GM21367 (cell line): ENCODE measurements around the gene CNKSR2.

Experiments
- ATAC-seq: cut with Tn5 transposase; IDR thresholded peaks from one replicate; pipeline ENCODE4 v1.9.1; 2021; ENCODE audit not compliant: unreplicated experiment

Gene CNKSR2

GRCh38 chrX:21590012-21590776 is 216.0 kb downstream of the CNKSR2 start:
- no peak for ATAC-seq

GRCh38 chrX:21606002-21606401 is 231.8 kb downstream of the CNKSR2 start:
- no peak for ATAC-seq

DNA sequence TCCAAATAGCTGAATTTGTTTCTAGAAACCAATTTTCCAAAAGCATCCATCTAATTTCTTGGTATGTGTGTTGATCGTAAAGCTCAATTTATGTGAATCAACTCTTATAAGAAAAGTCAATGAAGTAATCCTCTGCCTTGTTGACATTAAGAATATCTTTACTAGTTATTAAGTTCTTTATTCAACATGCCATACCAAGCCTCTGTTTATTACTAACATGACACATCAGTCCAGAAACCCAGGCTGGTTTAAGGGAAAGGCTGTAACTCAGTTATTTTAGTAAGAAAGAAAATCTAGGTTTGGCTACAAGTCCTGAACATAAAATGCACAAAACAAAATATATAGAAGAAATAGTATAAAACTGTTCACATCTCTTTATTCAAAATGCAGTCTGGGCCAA is 235.9 kb downstream of the CNKSR2 start:
- ATAC-seq = no peak

GRCh38 chrX:21612154-21612553 is 237.9 kb downstream of the CNKSR2 start:
- ATAC-seq = no peak

DNA sequence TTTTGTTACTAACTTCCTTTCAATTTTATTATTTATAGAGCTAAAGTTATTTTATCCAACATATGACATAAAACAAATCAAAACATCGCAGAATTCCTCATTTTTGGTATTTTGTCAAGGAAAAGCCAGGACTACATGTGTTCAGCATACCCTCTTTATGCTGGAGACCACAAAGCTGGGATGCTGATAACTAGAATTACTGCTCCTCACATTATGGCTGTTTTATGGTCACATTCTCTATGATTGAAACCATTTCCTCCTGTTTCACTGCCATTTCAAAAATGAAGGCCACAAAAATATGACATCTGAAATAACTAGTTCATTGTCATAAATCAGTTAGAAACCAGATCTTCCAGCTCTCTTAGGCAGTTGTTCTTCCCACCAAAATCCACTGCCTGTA is 242.2 kb downstream of the CNKSR2 start:
- no peak for ATAC-seq

- ATAC-seq = no peak
Measured at GRCh38 chrX:21620234-21620633, 246.0 kb downstream of the CNKSR2 start.

GRCh38 chrX:21623778-21624501 is 249.7 kb downstream of the CNKSR2 start:
- ATAC-seq = no peak

DNA sequence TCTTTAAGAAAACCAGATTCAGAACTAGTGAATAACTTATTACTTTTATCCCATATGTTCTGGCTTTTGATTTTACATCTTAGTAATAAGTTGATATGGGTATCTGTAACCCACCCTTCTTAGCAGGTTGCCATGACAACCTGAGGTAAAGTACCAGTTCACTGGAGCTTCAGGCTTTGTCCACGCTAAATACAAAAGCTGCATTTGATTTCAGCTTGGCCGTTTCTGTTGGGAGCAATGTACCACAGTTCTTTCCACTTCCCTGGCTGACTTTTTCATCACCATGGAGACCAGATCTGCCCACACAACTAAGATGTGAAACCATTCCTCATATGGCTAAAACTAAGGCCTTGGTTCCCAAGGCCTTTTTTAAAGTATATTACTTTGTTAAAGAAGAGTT is 257.8 kb downstream of the CNKSR2 start:
- ATAC-seq = no peak

DNA sequence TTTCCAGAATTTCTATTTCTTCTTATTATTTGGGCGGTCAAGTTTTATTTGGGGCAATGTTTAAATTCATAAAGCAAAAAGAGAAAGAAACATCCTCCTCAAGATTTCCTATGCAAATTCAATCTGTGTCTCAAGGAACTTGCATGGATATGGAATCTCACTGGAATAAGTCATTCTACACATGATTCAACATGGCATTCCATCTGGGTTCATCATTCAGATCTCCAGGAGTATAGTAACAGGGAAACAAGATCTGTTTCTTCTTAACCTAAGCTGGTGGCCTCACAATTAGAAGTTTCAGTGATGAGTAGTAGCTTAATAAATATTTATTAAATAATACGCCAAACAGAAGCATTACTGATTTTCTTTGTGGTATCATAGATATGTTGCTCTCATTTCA is 264.1 kb downstream of the CNKSR2 start:
- no peak for ATAC-seq

DNA sequence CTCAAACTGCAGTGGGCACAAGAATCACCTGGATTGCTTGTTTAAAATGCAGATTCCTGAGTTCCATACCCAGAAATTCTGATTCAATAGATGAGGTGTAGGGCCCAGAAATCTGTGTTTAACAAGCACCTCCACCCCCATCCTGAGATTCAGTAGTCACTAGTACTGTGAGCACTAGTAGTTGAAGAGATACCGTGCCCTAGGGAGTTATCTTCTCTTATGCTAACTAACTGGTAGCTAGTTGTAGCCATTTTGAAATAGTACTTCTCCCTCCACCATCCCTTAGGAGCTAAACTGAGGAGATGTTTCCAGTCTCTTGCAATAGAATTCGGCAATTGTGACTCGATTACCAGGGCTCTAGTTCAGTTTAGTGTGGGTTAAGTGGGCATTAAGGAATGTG is 265.6 kb downstream of the CNKSR2 start:
- no peak for ATAC-seq

DNA sequence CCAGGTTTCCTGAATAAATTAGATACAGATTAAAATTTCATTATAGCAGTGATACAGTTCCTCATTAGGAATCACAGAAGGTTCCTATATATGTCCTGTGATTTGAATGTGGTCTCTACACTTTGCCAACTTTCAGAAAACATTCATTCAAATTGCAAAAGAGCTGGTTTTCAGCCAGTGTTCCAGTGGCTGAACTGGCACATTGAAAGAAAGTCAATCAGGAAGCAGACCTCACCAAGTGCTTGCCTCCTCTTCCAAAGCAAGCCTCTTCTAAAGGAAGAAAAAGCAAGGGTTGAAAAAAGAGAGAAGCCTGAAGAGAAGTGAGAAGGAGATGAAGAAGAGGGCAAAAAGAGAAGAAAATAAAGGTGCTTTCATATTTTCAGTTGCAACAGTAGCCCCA is 271.2 kb downstream of the CNKSR2 start:
- no peak for ATAC-seq

- ATAC-seq = no peak
Measured at GRCh38 chrX:21645886-21646285, 271.7 kb downstream of the CNKSR2 start.

GRCh38 chrX:21655901-21656586 is 281.8 kb downstream of the CNKSR2 start:
- ATAC-seq = no peak

- no peak for ATAC-seq
Measured at GRCh38 chrX:21656587-21657317, 282.5 kb downstream of the CNKSR2 start.

GRCh38 chrX:21657318-21658151 is 283.3 kb downstream of the CNKSR2 start:
- no peak for ATAC-seq

DNA sequence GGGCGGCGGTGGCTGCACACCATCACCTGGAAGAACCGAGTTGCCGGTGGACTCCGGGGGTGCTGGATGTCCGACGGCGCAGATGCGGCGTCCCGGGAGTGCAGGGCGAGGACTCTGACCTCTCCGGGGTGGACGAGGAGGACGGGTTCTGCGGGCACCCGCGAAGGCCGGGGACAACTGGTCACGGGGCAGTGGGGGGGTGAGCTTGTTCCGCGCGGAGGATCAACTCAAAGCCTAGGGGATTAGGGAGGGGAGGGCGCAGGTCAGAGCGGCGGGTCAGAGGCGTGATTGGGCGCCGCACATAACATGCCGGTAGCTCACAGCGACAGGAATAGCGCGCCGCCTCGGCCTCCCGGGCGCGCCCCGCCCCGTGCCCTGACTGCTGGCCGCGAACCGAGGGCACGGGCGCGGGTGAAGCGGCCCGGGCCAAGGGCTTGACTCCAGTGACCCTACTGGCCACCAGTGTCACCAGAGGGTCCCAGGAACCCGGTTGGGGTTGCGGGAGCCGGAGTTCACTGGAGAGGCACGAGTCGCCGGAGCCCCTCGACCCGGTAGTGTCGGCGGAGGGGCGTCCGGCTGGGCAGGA is 284.0 kb downstream of the CNKSR2 start, which contains the start of gene KLHL34:
Gene KLHL34, minus strand, starts transcription at position 179 of the 586 bp plus-strand sequence. CDS start 542 bp downstream, outside the sequence.
- no peak for ATAC-seq

- ATAC-seq = no peak
Measured at GRCh38 chrX:21658746-21659145, 284.5 kb downstream of the CNKSR2 start.

DNA sequence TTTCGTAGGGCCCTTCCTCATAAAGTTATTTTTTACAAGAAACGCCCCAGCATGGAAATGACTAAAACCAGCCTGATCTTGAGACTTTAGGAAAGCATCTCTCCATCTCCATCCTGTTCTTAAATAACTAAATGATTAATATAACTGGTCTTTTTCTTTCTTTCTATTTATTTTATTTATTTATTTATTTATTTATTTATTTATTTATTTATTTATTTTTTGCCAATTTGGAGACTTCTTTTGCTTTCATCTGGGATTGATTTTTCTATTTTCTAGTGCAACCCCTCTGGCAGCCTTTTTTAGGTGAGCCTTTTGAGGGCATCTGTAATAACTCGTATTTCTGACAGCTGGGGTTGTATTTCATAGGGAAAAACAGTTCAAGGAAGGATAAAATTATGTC is 285.1 kb downstream of the CNKSR2 start:
- ATAC-seq = no peak

GRCh38 chrX:21660156-21660555 is 285.9 kb downstream of the CNKSR2 start:
- no peak for ATAC-seq

GRCh38 chrX:21661316-21661715 is 287.1 kb downstream of the CNKSR2 start:
- no peak for ATAC-seq
